ENCODE results near the gene ITPR3. TPM values are rescaled to one million over a fixed set of nuclear protein-coding genes. Genes with fewer than 3 reads are reported as not detected.

Gene ITPR3
- total and polyA plus RNA-seq, 2 donors (not counting 3 experiments of a cell fraction or from before 2014, with no cell fraction given) = 28.8 to 52.2 TPM

DNA sequence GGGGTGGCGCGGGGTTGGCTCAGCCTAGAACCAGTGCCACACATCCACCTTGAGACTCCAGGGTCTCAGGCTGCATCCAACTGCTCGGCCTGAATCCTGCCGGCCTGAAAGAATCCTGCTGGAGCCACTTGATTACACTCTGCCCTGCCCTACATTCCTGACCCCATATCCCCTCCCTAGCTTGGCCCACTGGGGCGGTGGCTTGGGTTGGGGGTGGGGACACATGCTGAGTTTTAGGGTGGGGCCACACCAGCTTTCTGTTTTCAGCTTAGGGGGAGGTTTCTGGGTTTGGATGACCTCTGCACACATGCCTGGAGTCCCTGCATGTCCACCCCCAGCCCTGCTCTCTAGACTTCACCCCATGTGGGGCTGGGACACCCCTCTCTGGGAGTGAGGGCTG lies 6.8 kb downstream of the ITPR3 start:
- ChIA-PET CTCF (interaction anchor here (3.4 kb wide), 1 partner anchor 38 kb away, joined by 8 read pairs; no protein-coding TSS in a partner anchor), POLR2A (no interaction called here)
- DNase-seq (ENCODE audit: low read depth, low spot score) (no peak), FAIRE-seq (no peak)
- intact Hi-C loops (cut with micrococcal nuclease) (no loop called here), dilution Hi-C loops (cut with MboI; ENCODE audit: extremely low pct_ligation_motif_present, low sequenced_read_pairs) (no loop called here)
- Histone ChIP-seq H2AFZ (ENCODE audit: low read depth, low read length) (no peak overlapping the region), H3K9me3 (replicated peaks; ENCODE audit: control insufficient read depth, insufficient read depth, low read length) (no peaks in the 10 kb centered on the region), H3K9ac (replicated peaks; ENCODE audit: extremely low read depth, insufficient read depth, low read length) (no peak overlapping the region), H4K20me1 (replicated peaks; ENCODE audit: control insufficient read depth, extremely low read depth, insufficient read depth, low read length) (no peaks in the 10 kb centered on the region), H3K79me2 (ENCODE audit: control insufficient read depth, insufficient read depth, low read length) (peaks cover 43% of the 10 kb centered on the region), H3K27me3 (ENCODE audit: control insufficient read depth in 2 of 2, insufficient read depth in 2 of 2, low read length in 2 of 2) (no peaks in the 10 kb centered on the region), H3K36me3 (ENCODE audit: control insufficient read depth in 2 of 2, extremely low read depth in 1 of 2, insufficient read depth in 2 of 2, low read length in 2 of 2) (no peaks in the 10 kb centered on the region), H3K9me1 (replicated peaks; ENCODE audit: control insufficient read depth, extremely low read depth, insufficient read depth, low read length) (no peaks in the 10 kb centered on the region), H3K27ac (ENCODE audit: insufficient read depth, low read depth, low read length) (no peak overlapping the region), H3K4me3 (replicated peaks in 1 of 3; ENCODE audit: insufficient read depth in 1 of 3, low read depth in 1 of 3, low read length in 3 of 3) (no peak overlapping the region), H3K4me1 (ENCODE audit: control insufficient read depth, extremely low read depth, insufficient read depth, low read length) (peaks cover 6% of the 10 kb centered on the region), H3K4me2 (ENCODE audit: insufficient read depth, low read length) (no peak overlapping the region)
- TF ChIP-seq POLR2A (IDR thresholded peaks at IDR 0.05; ENCODE audit: low read depth, low read length) = no peak
- no peak for TF ChIP-seq EZH2 (IDR thresholded peaks at IDR 0.05; ENCODE audit: borderline replicate concordance, low read depth, low read length, severe bottlenecking)
- BruUV-seq (replicated peaks) = no TSS peak

GRCh38 chr6:33628401-33628964 lies 7.4 kb downstream of the ITPR3 start:
- Histone ChIP-seq H3K4me1 (ENCODE audit: control insufficient read depth, extremely low read depth, insufficient read depth, low read length) (peaks cover 11% of the 10 kb centered on the region), H3K9ac (replicated peaks; ENCODE audit: extremely low read depth, insufficient read depth, low read length) (no peak overlapping the region), H3K9me1 (replicated peaks; ENCODE audit: control insufficient read depth, extremely low read depth, insufficient read depth, low read length) (no peaks in the 10 kb centered on the region), H2AFZ (ENCODE audit: low read depth, low read length) (no peak overlapping the region), H4K20me1 (replicated peaks; ENCODE audit: control insufficient read depth, extremely low read depth, insufficient read depth, low read length) (no peaks in the 10 kb centered on the region), H3K27me3 (ENCODE audit: control insufficient read depth in 2 of 2, insufficient read depth in 2 of 2, low read length in 2 of 2) (no peaks in the 10 kb centered on the region), H3K9me3 (replicated peaks; ENCODE audit: control insufficient read depth, insufficient read depth, low read length) (no peaks in the 10 kb centered on the region), H3K79me2 (ENCODE audit: control insufficient read depth, insufficient read depth, low read length) (peaks cover 42% of the 10 kb centered on the region), H3K36me3 (ENCODE audit: control insufficient read depth in 2 of 2, extremely low read depth in 1 of 2, insufficient read depth in 2 of 2, low read length in 2 of 2) (no peaks in the 10 kb centered on the region), H3K4me2 (ENCODE audit: insufficient read depth, low read length) (no peak overlapping the region), H3K4me3 (replicated peaks in 1 of 3; ENCODE audit: insufficient read depth in 1 of 3, low read depth in 1 of 3, low read length in 3 of 3) (no peak overlapping the region), H3K27ac (ENCODE audit: insufficient read depth, low read depth, low read length) (no peak overlapping the region)
- CTCF ChIA-PET = interaction anchor here (3.4 kb wide), 1 partner anchor 39 kb away, joined by 8 read pairs; no protein-coding TSS in a partner anchor
- DNase-seq (ENCODE audit: low read depth, low spot score) (no peak), FAIRE-seq (no peak)
- intact Hi-C loops (cut with micrococcal nuclease) (no loop called here), dilution Hi-C loops (cut with MboI; ENCODE audit: extremely low pct_ligation_motif_present, low sequenced_read_pairs) (no loop called here)
- no TSS peak for BruUV-seq (replicated peaks)
- POLR2A ChIA-PET = no interaction called here
- no peak for TF ChIP-seq GATA2 (IDR thresholded peaks at IDR 0.05; ENCODE audit: insufficient read depth, insufficient read length, low read depth, low read length)
- TF ChIP-seq POLR2A (IDR thresholded peaks at IDR 0.05; ENCODE audit: low read depth, low read length) = no peak
- no peak for TF ChIP-seq EZH2 (IDR thresholded peaks at IDR 0.05; ENCODE audit: borderline replicate concordance, low read depth, low read length, severe bottlenecking)
- TF ChIP-seq JUN (IDR thresholded peaks at IDR 0.05; ENCODE audit: borderline replicate concordance, insufficient read depth, insufficient read length, low read depth) = no peak
- TF ChIP-seq, protein P1, sequence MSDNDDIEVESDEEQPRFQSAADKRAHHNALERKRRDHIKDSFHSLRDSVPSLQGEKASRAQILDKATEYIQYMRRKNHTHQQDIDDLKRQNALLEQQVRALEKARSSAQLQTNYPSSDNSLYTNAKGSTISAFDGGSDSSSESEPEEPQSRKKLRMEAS (IDR thresholded peaks at IDR 0.05; ENCODE audit: insufficient read depth, insufficient read length) = no peak
- no peak for TF ChIP-seq MYC (IDR thresholded peaks at IDR 0.05; ENCODE audit: low read depth, low read length)
- TF ChIP-seq, protein P2, sequence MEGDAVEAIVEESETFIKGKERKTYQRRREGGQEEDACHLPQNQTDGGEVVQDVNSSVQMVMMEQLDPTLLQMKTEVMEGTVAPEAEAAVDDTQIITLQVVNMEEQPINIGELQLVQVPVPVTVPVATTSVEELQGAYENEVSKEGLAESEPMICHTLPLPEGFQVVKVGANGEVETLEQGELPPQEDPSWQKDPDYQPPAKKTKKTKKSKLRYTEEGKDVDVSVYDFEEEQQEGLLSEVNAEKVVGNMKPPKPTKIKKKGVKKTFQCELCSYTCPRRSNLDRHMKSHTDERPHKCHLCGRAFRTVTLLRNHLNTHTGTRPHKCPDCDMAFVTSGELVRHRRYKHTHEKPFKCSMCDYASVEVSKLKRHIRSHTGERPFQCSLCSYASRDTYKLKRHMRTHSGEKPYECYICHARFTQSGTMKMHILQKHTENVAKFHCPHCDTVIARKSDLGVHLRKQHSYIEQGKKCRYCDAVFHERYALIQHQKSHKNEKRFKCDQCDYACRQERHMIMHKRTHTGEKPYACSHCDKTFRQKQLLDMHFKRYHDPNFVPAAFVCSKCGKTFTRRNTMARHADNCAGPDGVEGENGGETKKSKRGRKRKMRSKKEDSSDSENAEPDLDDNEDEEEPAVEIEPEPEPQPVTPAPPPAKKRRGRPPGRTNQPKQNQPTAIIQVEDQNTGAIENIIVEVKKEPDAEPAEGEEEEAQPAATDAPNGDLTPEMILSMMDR (IDR thresholded peaks at IDR 0.05; ENCODE audit: extremely low read depth in 1 of 2, insufficient read depth in 1 of 2, low read depth in 1 of 2, low read length in 2 of 2) = no peak
- no peak for TF ChIP-seq POLR2AphosphoS5 (IDR thresholded peaks at IDR 0.05; ENCODE audit: insufficient read depth, low read depth, low read length)
- TF ChIP-seq FOS (IDR thresholded peaks at IDR 0.05; ENCODE audit: borderline replicate concordance, insufficient read depth, low read length) = no peak

Measured in endothelial cell of umbilical vein (primary cell).